ENCODE data around the gene ATXN7L1.
A peak's percentile ranks its signal among the peaks of the same experiment; 100 is the strongest.
"Not testable (repeated sequence)": the region's sequence is repeated elsewhere in the genome, so short reads cannot be mapped to it uniquely, and the experiment has no call there.

ATXN7L1 gene

DNA sequence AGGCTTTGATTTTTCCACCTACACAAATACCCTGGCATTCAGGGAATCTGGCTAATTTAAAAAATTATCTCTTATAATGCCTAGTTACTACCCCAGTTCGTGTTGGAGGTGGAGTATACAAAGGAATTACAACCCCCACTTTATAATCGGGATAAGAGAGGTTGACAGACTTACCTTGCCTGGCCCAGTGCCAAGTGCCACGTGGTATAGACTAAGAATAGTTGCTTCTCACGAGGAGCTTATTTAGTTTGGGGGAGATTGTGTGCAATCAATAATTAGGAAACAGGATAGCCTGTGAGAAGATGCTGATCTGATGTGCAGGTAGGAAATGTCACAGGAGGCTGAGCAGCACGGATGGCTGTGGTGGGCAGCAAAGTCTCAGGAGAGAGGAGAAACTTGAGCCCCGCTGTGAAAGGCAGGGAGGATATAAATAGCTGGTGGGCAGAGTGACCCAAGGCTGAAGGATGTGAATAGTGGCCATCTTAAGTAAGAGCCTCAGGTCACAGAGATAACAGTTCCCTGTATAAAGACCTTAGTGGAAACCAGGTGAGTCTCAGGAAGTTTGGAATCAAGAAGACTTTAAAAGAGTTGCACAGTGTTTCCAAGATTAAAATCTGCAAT is 11.3 kb upstream of the ATXN7L1 start:
- DNase-seq: no peak

DNA sequence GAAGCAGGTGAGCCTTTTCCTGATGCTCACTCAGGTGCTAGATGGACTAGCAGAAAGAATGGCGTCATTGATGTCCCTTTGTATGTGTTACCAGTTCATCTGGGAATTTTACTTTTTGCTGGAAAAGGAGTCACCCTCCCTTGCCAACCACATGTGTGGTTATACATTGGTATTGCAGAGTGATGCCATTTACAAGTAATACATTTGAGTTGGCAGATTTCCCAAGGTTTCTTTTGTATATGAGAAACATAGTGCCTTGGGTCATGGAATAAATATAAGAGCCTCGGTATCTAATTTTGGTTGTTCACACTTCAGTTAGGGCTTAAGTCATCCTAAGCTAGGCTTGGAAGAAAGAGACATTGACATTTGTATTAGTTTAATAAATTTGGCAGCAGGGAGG is 10.4 kb upstream of the ATXN7L1 start:
- no peak for DNase-seq

GRCh38 chr7:105885387-105886111 is 9.2 kb upstream of the ATXN7L1 start:
- peak; percentile 47 for DNase-seq

DNA sequence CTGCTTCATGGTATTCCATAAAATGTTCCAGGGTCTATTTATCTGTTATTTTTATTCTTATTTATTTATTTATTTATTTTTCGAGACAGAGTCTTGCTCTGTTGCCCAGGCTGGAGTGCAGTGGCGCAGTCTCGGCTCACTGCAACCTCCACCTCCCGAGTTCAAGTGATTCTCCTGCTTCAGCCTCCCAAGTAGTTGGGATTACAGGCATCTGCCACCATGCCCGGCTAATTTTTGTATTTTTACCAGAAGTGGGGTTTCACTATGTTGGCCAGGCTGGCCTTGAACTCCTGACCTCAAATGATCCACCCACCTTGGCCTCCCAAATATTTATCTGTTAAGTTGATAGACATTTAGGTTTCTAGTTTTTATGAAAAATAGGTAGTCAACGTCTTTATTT is 6.8 kb upstream of the ATXN7L1 start:
- DNase-seq: not testable (repeated sequence)

- DNase-seq: no peak
Observed at GRCh38 chr7:105881439-105881838, 5.0 kb upstream of the ATXN7L1 start.

- DNase-seq: no peak
Observed at GRCh38 chr7:105880571-105881330, 4.4 kb upstream of the ATXN7L1 start.

DNA sequence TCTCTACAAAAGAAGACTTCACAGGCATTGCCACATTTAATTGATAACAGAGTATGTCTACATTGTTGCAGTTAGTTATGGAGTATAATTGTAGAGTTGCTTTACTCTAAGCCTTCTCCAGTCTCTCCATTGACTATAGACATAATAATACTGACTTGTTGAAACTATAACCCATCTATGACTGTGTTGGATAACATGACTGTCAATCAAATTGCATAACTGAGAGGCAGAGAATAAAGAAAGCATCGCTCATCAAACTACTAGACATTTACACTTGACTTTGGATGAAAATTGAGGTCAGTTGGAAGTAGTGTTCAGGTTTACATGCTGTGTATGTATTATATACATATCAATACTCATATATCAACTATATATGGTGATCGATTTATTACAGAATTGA is 3.4 kb upstream of the ATXN7L1 start:
- DNase-seq: no peak

DNA sequence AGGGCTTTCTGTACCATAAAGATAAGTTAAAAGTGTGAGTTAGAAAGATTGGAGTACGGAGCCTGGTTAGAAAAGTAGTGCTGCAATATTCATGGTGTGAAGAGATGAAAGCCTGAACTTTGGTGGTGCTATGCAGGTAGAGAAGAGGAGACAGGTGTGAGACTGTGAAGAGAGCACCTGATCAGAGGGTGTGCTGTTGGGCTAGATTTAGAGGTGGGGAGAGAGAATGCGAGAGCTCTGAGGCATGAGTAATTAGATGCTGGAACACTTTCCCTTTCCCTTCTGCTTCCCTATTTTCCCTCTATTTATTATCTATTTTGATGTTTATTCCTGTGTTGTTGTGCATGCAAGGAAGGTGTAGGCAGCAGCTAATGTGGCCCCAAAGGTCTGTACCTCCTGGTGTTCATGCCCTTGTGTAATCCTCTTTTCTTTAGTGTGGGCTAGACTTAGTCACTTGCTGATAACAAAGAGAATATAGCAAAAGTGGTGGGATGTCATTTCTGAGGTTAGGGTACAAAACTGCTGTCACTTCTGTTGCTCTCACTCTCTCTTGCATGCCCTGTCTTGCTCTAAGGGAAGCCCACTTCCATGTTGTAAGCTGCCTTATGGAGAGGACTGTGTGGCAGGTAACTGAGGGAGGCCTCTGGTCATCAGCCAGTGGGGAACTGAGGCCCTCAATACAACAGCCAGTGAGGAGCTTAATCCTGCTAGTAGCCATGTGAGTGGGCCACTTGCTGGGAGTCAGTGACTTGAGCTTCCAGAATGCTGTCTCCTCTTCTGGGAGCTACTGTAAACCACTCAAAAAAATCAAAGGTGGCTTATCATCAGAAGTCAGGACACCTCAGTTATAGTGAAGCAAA is 2.6 kb upstream of the ATXN7L1 start:
- no peak for DNase-seq

- no peak for DNase-seq
Observed at GRCh38 chr7:105877736-105878135, 1.3 kb upstream of the ATXN7L1 start.

GRCh38 chr7:105876964-105877601 is 684 bp upstream of the ATXN7L1 start:
- peak; percentile 70 for DNase-seq

- DNase-seq: no peak
Observed at GRCh38 chr7:105875505-105875904, 894 bp downstream of the ATXN7L1 start.

GRCh38 chr7:105874055-105874454 is 2.3 kb downstream of the ATXN7L1 start:
- no peak for DNase-seq

DNA sequence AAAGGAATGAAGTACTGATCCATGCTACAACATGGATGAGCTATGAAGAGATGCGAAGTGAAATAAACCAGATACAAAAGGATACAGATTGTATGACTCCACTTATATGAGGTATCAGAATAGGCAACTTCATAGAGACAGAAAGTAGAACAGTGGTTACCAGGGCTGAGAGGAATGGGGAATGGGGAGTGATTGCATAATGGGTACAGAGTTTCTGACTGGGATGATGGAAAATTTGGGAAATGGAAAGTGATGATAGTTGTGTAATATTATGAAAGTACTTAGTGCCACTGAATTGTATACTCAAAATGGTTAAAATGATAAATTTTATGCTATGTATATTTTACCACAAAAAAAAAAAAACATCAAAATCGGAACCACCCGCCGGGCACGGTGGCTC is 3.9 kb downstream of the ATXN7L1 start:
- DNase-seq: no peak

DNA sequence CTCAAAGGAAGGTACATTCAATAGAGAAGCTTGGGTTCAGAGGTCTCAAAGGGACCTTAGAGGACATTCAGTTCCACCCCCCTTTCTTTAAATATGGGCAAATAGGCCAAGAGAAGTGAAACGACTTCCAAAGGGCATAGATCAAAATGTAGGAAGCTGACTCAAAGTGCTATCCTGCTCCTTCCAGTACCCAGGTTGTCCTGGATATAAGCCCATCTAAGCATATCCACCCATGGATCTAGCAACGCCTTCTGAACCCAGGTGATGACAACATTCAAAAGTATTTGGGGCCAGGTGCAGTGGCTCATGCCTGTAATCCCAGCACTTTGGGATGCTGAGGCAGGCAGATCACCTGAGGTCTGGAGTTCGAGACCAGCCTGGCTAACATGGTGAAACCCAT is 5.3 kb downstream of the ATXN7L1 start:
- DNase-seq: no peak

DNA sequence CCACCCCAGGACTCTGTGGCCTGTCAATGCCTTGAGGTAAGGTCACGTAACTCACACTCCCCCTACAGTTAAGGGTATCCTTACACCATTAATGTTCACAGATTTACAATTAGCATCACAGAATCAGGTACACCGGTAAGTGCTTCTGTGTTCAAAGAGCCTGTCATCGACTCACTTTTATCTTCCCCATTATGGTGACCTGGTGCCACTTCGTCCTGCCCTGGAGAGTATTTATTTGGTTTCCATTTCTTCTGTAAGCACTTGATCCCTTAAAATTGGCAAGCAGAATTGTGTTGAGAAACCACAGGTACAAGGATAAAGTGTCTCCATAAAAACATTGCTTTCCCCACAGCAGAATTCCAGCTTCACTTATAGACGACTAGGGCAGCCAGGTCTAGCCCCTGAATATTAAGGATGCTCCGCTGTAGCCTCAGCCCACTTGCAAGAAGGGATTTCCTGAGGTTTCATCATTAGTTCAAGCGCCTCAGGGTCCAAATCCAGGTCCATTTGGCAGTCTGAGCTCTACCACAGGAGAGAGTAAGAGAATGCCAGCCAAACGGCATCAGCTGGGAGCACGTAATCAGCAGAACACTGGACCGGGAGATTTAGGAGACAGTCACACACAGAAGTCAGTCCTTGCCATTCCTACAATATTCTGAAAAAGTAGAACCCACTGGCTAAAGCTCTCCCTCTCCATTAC is 10.1 kb downstream of the ATXN7L1 start:
- no peak for DNase-seq

GRCh38 chr7:105863876-105864275 is 12.5 kb downstream of the ATXN7L1 start:
- DNase-seq: no peak

- DNase-seq: no peak
Observed at GRCh38 chr7:105862770-105863169, 13.6 kb downstream of the ATXN7L1 start.

DNA sequence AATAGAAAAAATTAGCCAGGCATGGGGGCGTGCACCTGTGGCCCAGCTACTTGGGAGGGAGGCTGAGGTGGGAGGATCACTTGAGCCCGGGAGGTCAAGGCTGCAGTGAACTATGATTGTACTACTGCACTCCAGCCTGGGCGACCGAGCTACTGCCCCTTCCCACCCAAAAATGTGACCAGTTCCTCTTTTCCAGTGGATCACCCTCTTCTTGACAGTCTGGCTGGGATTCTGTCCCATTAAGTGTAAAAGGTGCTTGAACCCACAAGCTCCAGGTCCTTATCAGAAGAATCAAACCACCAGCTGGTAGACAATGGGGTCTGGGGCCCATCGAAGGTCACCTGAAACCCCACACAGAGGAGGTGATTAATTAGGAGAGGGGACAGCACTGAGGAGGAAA is 14.1 kb downstream of the ATXN7L1 start:
- DNase-seq: no peak

GRCh38 chr7:105861224-105861623 is 15.2 kb downstream of the ATXN7L1 start:
- DNase-seq: no peak

DNA sequence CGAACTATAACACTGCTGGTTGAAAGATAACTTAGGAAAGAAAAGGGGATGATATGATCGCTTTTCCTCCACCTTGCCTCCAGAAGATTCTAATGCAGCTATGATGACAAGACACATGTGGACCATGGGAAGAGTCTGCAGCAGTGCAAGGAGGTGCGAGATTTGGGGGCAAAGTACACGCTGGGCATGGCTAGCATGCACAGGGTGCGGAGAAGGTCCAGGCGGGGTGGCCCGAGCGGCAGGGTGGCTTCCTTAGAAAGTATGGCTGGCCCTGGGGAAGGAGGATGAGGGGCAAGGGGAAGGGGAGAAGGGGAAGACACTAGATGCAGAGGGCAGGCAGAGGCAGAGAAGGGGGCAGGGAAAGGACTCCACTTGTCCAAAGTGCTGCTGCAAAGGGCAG is 15.6 kb downstream of the ATXN7L1 start:
- DNase-seq: no peak

- no peak for DNase-seq
Observed at GRCh38 chr7:105857009-105857952, 19.1 kb downstream of the ATXN7L1 start.
